22Rv1 (cell line): Measurements from ENCODE around the gene POLQ.
A peak's percentile ranks its signal among the peaks of the same experiment; 100 is the strongest.
"Not testable (repeated sequence)": the region's sequence is repeated elsewhere in the genome, so short reads cannot be mapped to it uniquely, and the experiment has no call there.

Source experiments
- H3K27ac ChIP-seq: fragments of 450-650 bp; 2 replicates; pipeline ENCODE4 v1.5.1; 2017
- ZFX ChIP-seq: fragments of 450-650 bp; IDR thresholded peaks from 2 replicates; pipeline ENCODE4 v1.6.1; 2017; ENCODE audit warnings: antibody characterized with exemption, borderline replicate concordance
- TF ChIP-seq, protein P1 (sequence below): fragments of 450-650 bp; IDR thresholded peaks from 2 replicates; pipeline ENCODE4 v1.5.1; 2017; ENCODE audit warnings: mild to moderate bottlenecking

The POLQ gene

DNA sequence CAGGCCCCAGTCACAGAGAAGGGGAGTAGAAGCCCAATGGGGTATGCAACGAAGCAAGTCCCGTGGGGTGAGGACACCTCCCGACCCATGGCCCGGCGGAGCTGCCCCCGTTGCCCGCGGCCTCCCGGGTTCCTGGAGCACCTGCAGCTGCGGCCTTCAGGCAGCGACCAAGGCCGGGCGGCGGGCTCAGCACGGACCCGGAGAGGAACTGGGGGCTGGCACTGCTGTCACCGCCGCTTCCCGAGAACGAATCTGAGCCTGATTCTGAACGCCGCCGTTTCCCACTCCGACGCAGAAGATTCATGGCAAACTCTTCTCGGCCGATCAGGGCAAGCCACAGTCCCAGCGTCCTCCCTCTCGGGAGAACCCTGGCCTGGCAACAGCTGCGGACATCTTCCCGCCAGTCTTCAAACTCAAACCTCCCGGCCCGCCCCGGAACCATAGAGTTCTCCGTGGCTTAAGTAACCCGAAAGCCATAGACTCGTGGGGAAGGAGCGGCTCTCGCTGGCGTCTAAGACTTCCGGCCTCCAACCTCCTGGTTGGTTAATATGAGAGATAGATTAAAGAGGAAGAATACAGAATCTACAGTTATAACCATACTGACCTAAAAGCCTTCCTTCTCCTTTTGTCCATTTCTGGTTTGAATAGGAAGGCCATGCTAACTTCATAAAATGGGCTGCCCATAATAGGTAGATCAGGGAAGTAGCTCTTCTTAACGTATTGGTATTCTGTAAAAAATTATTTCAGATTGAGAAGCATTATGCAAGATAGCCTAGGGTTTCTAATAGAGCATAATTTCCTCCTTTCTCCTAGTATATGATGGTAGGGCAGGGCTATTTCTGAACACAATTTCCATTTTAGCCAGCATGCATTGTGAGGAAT lies at the start of gene POLQ:
TSS of gene POLQ (minus strand) at position 415 of the 882 bp plus-strand sequence. CDS start at position 304, 111 bp downstream.
- H3K27ac ChIP-seq: peak within 1 kb of the TSS; percentile 70
- TF ChIP-seq, protein P1, sequence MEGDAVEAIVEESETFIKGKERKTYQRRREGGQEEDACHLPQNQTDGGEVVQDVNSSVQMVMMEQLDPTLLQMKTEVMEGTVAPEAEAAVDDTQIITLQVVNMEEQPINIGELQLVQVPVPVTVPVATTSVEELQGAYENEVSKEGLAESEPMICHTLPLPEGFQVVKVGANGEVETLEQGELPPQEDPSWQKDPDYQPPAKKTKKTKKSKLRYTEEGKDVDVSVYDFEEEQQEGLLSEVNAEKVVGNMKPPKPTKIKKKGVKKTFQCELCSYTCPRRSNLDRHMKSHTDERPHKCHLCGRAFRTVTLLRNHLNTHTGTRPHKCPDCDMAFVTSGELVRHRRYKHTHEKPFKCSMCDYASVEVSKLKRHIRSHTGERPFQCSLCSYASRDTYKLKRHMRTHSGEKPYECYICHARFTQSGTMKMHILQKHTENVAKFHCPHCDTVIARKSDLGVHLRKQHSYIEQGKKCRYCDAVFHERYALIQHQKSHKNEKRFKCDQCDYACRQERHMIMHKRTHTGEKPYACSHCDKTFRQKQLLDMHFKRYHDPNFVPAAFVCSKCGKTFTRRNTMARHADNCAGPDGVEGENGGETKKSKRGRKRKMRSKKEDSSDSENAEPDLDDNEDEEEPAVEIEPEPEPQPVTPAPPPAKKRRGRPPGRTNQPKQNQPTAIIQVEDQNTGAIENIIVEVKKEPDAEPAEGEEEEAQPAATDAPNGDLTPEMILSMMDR: no peak
- 0 out of 2 replicates have a peak, but pooled peaks have one; percentile 21 for TF ChIP-seq ZFX

DNA sequence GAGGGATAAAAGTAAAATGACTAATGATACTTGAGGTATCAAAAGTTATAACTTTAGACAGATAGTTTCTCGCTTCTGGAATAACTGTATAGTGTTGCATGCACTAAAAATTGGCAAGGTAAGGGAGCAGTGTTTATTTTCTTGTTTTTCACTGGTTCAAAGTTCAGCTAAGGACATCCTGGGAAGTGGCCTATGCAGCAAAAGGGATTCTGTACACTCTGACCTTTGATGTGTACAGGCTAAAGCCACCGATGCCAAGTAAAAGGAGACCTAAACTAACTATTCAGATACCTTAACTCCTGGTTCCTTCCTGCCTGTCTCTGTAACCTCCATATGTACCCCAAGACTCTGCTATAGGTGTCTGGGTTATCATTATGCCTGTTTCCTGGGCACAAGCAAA lies 49.1 kb upstream of the POLQ start:
- no peak overlapping the region for H3K27ac ChIP-seq
- TF ChIP-seq ZFX: no peak
- TF ChIP-seq, protein P1: no peak

DNA sequence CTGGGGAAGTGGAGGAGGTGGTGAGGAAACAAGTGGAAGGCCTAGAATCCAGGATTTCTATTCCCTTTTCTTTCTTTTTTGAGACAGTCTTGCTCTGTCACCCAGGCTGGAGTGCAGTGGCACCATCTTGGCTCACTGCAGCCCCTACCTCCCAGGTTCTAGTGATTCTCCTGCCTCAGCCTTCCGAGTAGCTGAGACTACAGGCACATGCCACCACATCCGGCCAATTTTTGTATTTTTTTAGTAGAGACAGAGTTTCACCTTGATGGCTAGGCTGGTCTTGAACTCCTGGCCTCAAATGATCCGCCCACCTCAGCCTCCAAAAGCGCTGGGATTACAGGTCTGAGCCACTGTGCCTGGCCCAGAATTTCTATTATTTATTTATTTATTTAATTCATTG lies 48.0 kb upstream of the POLQ start:
- not testable (repeated sequence) for H3K27ac ChIP-seq

DNA sequence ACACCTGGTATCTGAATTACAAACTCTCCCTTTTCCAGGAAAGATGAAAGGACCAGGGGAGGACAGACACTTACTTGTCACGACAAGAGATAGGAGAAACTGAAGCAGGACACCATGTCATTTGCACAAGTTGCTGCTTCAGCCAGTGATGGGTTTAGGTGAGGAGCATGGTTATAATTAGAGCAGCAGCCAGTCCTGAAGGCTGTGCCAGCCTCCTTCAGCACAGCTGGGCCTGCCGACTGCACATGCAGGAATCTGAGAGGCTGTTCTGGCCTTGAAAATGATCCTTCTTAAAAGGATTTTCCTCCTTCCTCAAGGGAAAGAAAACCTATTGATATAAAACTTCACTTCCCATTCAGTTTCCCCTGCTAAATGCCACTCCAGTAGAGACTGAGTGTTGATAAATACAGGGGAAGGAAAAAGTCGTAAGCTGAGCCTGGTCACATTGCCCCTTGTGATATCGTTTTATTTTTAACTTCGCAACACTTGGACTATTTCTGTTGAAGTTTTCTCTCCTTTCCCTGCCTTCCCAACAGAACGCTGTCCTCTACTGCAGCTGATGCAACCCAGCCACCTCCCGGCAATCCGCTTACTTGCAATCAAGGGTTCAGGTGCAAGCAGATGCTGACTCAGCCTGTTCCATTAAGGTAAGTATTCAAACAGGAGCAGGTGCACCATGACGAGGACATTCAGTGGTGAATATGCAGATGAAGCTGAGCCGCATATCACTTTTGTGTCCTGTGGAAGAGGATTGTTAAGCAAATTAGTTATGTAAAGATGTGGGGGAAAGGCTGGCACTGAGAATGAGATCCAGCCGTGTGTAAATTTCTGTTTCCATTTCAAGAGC lies 47.3 kb upstream of the POLQ start, which contains the start of gene FBXO40:
TSS of gene FBXO40 (plus strand) at position 524 of the 847 bp plus-strand sequence. CDS start 27,197 bp downstream, outside the sequence.
- TF ChIP-seq, protein P1: no peak
- no peak for TF ChIP-seq ZFX
- no peak within 1 kb of the TSS for H3K27ac ChIP-seq

DNA sequence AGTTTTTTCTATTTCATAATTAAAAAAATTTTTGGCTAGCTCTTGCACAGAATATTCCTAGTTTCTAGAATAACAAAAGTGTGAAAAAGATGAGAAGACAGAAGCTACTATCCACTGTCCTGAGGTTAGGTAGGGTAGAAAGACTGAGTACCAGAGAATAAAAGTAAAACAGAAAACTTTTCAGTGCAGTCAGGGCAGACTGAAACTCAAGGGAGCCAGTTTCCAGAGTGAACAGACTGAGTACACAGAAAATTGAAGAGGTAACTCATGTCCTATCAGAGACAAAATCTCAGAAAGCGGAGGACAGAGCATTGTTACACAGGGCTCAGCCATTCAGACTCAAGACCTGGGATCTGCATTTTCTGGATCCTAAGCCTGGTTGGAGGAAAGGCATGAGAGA lies 38.6 kb upstream of the POLQ start:
- H3K27ac ChIP-seq: no peak overlapping the region
- TF ChIP-seq, protein P1: no peak
- no peak for TF ChIP-seq ZFX

DNA sequence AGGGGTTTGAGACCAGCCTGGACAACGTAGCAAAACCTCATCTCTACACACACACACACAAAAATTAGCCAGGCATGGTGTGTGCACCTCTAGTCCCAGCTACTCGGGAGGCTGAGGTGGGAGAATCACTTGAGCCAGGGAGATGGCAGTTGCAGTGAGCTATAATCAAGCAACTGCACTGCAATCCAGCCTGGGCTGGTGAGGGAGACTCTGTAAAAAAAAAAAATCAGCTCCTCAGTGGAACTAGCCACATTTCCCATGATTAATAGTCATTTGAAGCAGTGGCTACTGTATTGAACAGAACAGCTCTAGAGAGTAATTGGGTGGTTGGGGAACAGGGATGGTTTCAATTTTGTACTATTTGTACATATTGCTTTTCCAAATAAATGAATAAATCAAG lies 35.9 kb upstream of the POLQ start:
- TF ChIP-seq, protein P1: no peak
- no peak for TF ChIP-seq ZFX
- no peak overlapping the region for H3K27ac ChIP-seq

DNA sequence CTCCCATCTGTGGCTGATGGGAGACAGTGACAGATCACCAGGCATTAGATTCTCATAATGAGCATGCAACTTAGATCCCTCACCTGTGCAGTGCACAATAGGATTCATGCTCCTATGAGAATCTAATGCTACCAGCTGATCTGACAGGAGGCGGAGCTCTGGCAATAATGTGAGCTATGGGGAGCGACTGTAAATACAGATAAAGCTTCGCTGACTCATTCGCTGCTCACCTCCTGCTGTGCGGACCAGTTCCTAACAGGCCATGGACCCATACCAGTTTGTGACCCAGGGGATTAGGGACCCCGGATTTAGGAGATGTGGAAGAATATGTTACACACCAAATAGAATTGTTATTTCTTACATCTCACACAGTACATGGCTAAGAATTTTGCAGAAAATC lies 28.7 kb upstream of the POLQ start:
- peak overlapping the region; percentile 48 for H3K27ac ChIP-seq

More for the DNA sequence above, 28.7 kb upstream of the POLQ start:
- TF ChIP-seq, protein P1: no peak
- no peak for TF ChIP-seq ZFX
